ENCODE measurements around the gene CRELD1. TPM values are rescaled to one million over a fixed set of nuclear protein-coding genes. Genes with fewer than 3 reads are reported as not detected.

Gene CRELD1
- total and polyA plus RNA-seq, 10 of the 15 experiments (the other 5 are each of a cell fraction or from before 2014, with no cell fraction given): 1.3 to 15.9 (median 8.8) TPM

- no peaks in the 10 kb centered on the region for H3K27me3 ChIP-seq (replicated peaks in 1 of 2; ENCODE audit: control insufficient read depth in 2 of 2, insufficient read depth in 2 of 2, low read length in 1 of 2)
- DNase-seq (ENCODE audit: low read depth, low spot score): no peak
- no peak for ATAC-seq
- SMC1A ChIA-PET (ENCODE audit: uncharacterized antibody, unreplicated experiment): interaction anchor here (1.1 to 1.7 kb wide), 2 partner anchors 14 to 42 kb away, joined by 5 to 7 read pairs; partner anchors contain the start of gene IL17RE
- H3K4me3 ChIP-seq: no peak overlapping the region
- no peak overlapping the region; the same call in 1 of the 2 replicates for H2AFZ ChIP-seq (ENCODE audit: control insufficient read depth, low read depth, low read length)
- peaks cover 2 to 9% of the 10 kb centered on the region in 2 experiments for H3K36me3 ChIP-seq (ENCODE audit: control insufficient read depth in 2 of 2, insufficient read depth in 2 of 2, low read length in 1 of 2)
- intact Hi-C loops (cut with micrococcal nuclease; ENCODE audit: unreplicated experiment): no loop called here
- H4K20me1 ChIP-seq (ENCODE audit: control insufficient read depth, insufficient read depth): no peaks in the 10 kb centered on the region
- no TSS peak for BruUV-seq (replicated peaks)
- in situ Hi-C loops (cut with MboI): no loop called here
- no peak for FAIRE-seq
- no peaks in the 10 kb centered on the region for H3K4me1 ChIP-seq (ENCODE audit: control insufficient read depth, insufficient read depth, low read length)
- H3K9me3 ChIP-seq (replicated peaks; ENCODE audit: control insufficient read depth, insufficient read depth, low read length): no peaks in the 10 kb centered on the region; the same call in 2 of the 3 replicates
- no peak overlapping the region for H3K4me2 ChIP-seq (ENCODE audit: control insufficient read depth, insufficient read depth)
- CTCF ChIA-PET: interaction anchor here (1.1 kb wide), 1 partner anchor 28 kb away, joined by 3 read pairs; the partner anchor contains the start of gene IL17RC
- H3K79me2 ChIP-seq (ENCODE audit: control insufficient read depth, insufficient read depth, low read length): peaks cover 31% of the 10 kb centered on the region
- no peak overlapping the region for H3K27ac ChIP-seq (ENCODE audit: control insufficient read depth, insufficient read depth)
- RAD21 ChIA-PET (ENCODE audit: unreplicated experiment): no interaction called here
- WGBS (ENCODE audit: insufficient coverage, insufficient replicate concordance, low lambda C conversion rate, missing lambda C conversion rate): 78% methylated on average over 3 of the region's 3 CpGs
- POLR2A ChIA-PET: interaction anchor here (3.4 kb wide), 1 partner anchor 9 kb away, joined by 35 read pairs; the partner anchor contains the start of gene CIDEC
- H3K9ac ChIP-seq (ENCODE audit: control insufficient read depth, insufficient read depth, low read length): no peak overlapping the region
- TF ChIP-seq ZBTB40 (IDR thresholded peaks at IDR 0.05; ENCODE audit: borderline replicate concordance) (no peak), MLLT1 (IDR thresholded peaks at IDR 0.05) (no peak), STAT3 (IDR thresholded peaks at IDR 0.05; ENCODE audit: low read depth, low read length) (no peak), NKRF (conservative IDR thresholded peaks at IDR 0.05) (no peak), NFIC (IDR thresholded peaks at IDR 0.05; ENCODE audit: low read depth, low read length) (no peak), RUNX3 (IDR thresholded peaks at IDR 0.05; ENCODE audit: low read length) (no peak), NR2C1 (IDR thresholded peaks at IDR 0.05) (no peak), NR2C2 (IDR thresholded peaks at IDR 0.05; ENCODE audit: borderline replicate concordance, control insufficient read depth, insufficient read length, low read depth) (no peak), ZNF207 (IDR thresholded peaks at IDR 0.05; ENCODE audit: borderline replicate concordance) (no peak), TAF1 (IDR thresholded peaks at IDR 0.05; ENCODE audit: borderline replicate concordance, low read depth, low read length) (no peak), E2F8 (IDR thresholded peaks at IDR 0.05; ENCODE audit: low read depth, partially characterized antibody) (no peak), ZZZ3 (IDR thresholded peaks at IDR 0.05; ENCODE audit: control insufficient read depth, insufficient read length, low read depth) (no peak), ATF7 (IDR thresholded peaks at IDR 0.05; ENCODE audit: low read depth) (no peak), HDAC2 (IDR thresholded peaks at IDR 0.05) (no peak)
Observed at GRCh38 chr3:9888540-9888939, 45.1 kb upstream of the CRELD1 start.
